HCT116 (cell line): ENCODE results near the gene RNF113B.

Source experiments
- CTCF ChIP-seq, 3 experiments: fragments of 200-600 bp in 1 of 3; sonication (generic) in 1 of 3; IDR thresholded peaks in 2 of 3; conservative IDR thresholded peaks in 1 of 3; 2 replicates each; pipeline ENCODE4 v1.5.1; 2012 to 2017; ENCODE audit warnings: low read depth in 2 of 3, low read length in 2 of 3, antibody characterized with exemption in 1 of 3, borderline replicate concordance in 1 of 3, control low read depth in 1 of 3, mild to moderate bottlenecking in 1 of 3, mixed read lengths in 1 of 3, mixed run types in 1 of 3, moderate library complexity in 1 of 3; ENCODE audit not compliant: insufficient read depth in 1 of 3
- ELF1 ChIP-seq: IDR thresholded peaks from 2 replicates; pipeline ENCODE4 v1.6.1; 2012; ENCODE audit warnings: low read depth, borderline replicate concordance
- JUND ChIP-seq: IDR thresholded peaks from 2 replicates; pipeline ENCODE4 v1.6.1; 2012
- POLR2A ChIP-seq: IDR thresholded peaks from 2 replicates; pipeline ENCODE4 v1.7.0; 2011; ENCODE audit warnings: borderline replicate concordance; ENCODE audit not compliant: insufficient read depth, insufficient read length; ENCODE audit errors: extremely low read depth
- SP1 ChIP-seq: IDR thresholded peaks from 2 replicates; pipeline ENCODE4 v1.6.1; 2012; ENCODE audit warnings: low read depth
- SRF ChIP-seq: IDR thresholded peaks from 2 replicates; pipeline ENCODE4 v1.6.1; 2012; ENCODE audit warnings: low read depth
- TCF7L2 ChIP-seq: IDR thresholded peaks from 2 replicates; pipeline ENCODE4 v1.7.0; 2011; ENCODE audit warnings: borderline replicate concordance, inconsistent platforms; ENCODE audit not compliant: insufficient read depth, insufficient read length; ENCODE audit errors: extremely low read depth
- YY1 ChIP-seq: IDR thresholded peaks from 2 replicates; pipeline ENCODE4 v1.6.1; 2011; ENCODE audit warnings: low read length, low read depth, moderate library complexity, mild to moderate bottlenecking; ENCODE audit not compliant: insufficient replicate concordance; ENCODE audit errors: extremely low read depth
- ZBTB33 ChIP-seq: IDR thresholded peaks from 2 replicates; pipeline ENCODE4 v1.6.1; 2011; ENCODE audit warnings: mild to moderate bottlenecking, low read length, moderate library complexity; ENCODE audit not compliant: insufficient replicate concordance; ENCODE audit errors: extremely low read depth
- TF ChIP-seq, protein P1 (sequence below): IDR thresholded peaks from 2 replicates; pipeline ENCODE4 v1.6.1; 2012
- TF ChIP-seq, protein P2 (sequence below): IDR thresholded peaks from 2 replicates; pipeline ENCODE4 v1.6.1; 2012
- TF ChIP-seq, protein P3 (sequence below): IDR thresholded peaks from 2 replicates; pipeline ENCODE4 v1.6.1; 2012; ENCODE audit warnings: low read depth

- TF ChIP-seq CTCF (IDR thresholded peaks at IDR 0.05 in 2 of 3, conservative IDR thresholded peaks at IDR 0.05 in 1 of 3; ENCODE audit: borderline replicate concordance in 1 of 3, insufficient read depth in 1 of 3, low read depth in 2 of 3, low read length in 2 of 3) = no peak
- TF ChIP-seq POLR2A = no peak
- TF ChIP-seq, protein P1, sequence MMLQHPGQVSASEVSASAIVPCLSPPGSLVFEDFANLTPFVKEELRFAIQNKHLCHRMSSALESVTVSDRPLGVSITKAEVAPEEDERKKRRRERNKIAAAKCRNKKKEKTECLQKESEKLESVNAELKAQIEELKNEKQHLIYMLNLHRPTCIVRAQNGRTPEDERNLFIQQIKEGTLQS = no peak
- TF ChIP-seq ELF1 = no peak
- TF ChIP-seq SP1 = no peak
- TF ChIP-seq, protein P2, sequence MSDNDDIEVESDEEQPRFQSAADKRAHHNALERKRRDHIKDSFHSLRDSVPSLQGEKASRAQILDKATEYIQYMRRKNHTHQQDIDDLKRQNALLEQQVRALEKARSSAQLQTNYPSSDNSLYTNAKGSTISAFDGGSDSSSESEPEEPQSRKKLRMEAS = no peak
- TF ChIP-seq SRF = no peak
- TF ChIP-seq ZBTB33 = no peak
- no peak for TF ChIP-seq JUND
- TF ChIP-seq TCF7L2 = no peak
- TF ChIP-seq, protein P3, sequence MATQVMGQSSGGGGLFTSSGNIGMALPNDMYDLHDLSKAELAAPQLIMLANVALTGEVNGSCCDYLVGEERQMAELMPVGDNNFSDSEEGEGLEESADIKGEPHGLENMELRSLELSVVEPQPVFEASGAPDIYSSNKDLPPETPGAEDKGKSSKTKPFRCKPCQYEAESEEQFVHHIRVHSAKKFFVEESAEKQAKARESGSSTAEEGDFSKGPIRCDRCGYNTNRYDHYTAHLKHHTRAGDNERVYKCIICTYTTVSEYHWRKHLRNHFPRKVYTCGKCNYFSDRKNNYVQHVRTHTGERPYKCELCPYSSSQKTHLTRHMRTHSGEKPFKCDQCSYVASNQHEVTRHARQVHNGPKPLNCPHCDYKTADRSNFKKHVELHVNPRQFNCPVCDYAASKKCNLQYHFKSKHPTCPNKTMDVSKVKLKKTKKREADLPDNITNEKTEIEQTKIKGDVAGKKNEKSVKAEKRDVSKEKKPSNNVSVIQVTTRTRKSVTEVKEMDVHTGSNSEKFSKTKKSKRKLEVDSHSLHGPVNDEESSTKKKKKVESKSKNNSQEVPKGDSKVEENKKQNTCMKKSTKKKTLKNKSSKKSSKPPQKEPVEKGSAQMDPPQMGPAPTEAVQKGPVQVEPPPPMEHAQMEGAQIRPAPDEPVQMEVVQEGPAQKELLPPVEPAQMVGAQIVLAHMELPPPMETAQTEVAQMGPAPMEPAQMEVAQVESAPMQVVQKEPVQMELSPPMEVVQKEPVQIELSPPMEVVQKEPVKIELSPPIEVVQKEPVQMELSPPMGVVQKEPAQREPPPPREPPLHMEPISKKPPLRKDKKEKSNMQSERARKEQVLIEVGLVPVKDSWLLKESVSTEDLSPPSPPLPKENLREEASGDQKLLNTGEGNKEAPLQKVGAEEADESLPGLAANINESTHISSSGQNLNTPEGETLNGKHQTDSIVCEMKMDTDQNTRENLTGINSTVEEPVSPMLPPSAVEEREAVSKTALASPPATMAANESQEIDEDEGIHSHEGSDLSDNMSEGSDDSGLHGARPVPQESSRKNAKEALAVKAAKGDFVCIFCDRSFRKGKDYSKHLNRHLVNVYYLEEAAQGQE = no peak
- TF ChIP-seq YY1 = no peak
These were observed 13.9 kb upstream of the RNF113B start for GRCh38 chr13:98190889-98191444.
